Ishikawa (cell line): ENCODE measurements around the gene CHPT1.

Experiments used
- CEBPB ChIP-seq: IDR thresholded peaks from 2 replicates; pipeline ENCODE4 v1.6.1; 2012
- CREB1 ChIP-seq: IDR thresholded peaks from 2 replicates; pipeline ENCODE4 v1.6.1; 2012; ENCODE audit warnings: low read depth
- EGR1 ChIP-seq: IDR thresholded peaks from 2 replicates; pipeline ENCODE4 v1.6.1; 2012
- EP300 ChIP-seq: IDR thresholded peaks from 2 replicates; pipeline ENCODE4 v1.6.1; 2012; ENCODE audit warnings: borderline replicate concordance
- FOXM1 ChIP-seq: IDR thresholded peaks from 2 replicates; pipeline ENCODE4 v1.6.1; 2012; ENCODE audit warnings: low read depth, borderline replicate concordance
- NFIC ChIP-seq: IDR thresholded peaks from 2 replicates; pipeline ENCODE4 v1.6.1; 2012
- RAD21 ChIP-seq: IDR thresholded peaks from 2 replicates; pipeline ENCODE4 v1.6.1; 2012; ENCODE audit warnings: low read depth
- TAF1 ChIP-seq: IDR thresholded peaks from 2 replicates; pipeline ENCODE4 v1.6.1; 2012; ENCODE audit warnings: low read depth, mild to moderate bottlenecking
- TCF12 ChIP-seq: IDR thresholded peaks from 2 replicates; pipeline ENCODE4 v1.6.1; 2012; ENCODE audit warnings: low read depth
- TEAD4 ChIP-seq: IDR thresholded peaks from 2 replicates; pipeline ENCODE4 v1.6.1; 2012
- YY1 ChIP-seq: IDR thresholded peaks from 2 replicates; pipeline ENCODE4 v1.6.1; 2012; ENCODE audit warnings: low read depth
- TF ChIP-seq, protein P1 (sequence below): IDR thresholded peaks from 2 replicates; pipeline ENCODE4 v1.6.1; 2012
- TF ChIP-seq, protein P2 (sequence below): IDR thresholded peaks from 2 replicates; pipeline ENCODE4 v1.6.1; 2012
- TF ChIP-seq, protein P3 (sequence below): IDR thresholded peaks from 2 replicates; pipeline ENCODE4 v1.6.1; 2012; ENCODE audit warnings: low read depth, mild to moderate bottlenecking

DNA sequence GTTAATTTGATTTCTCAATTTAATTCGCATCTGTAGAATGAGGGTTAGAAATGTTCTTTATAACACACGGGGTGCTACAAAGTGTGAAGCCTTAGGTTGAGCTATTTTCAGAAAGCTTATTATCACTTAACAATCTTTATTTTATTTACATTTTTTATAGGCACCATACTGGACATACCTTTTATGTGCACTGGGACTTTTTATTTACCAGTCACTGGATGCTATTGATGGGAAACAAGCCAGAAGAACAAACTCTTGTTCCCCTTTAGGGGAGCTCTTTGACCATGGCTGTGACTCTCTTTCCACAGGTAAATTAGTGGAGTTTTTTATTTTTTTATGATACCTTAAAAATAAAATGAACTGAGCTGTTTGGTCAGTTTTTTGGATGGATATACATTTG lies 16.5 kb downstream of the CHPT1 start:
- TF ChIP-seq YY1 (no peak), TAF1 (no peak), EGR1 (no peak), NFIC (no peak), EP300 (no peak), FOXM1 (no peak), TCF12 (no peak), RAD21 (no peak), CEBPB (no peak), CREB1 (no peak), TEAD4 (no peak)
- TF ChIP-seq, protein P1, sequence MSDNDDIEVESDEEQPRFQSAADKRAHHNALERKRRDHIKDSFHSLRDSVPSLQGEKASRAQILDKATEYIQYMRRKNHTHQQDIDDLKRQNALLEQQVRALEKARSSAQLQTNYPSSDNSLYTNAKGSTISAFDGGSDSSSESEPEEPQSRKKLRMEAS, result no peak
- TF ChIP-seq, protein P2, sequence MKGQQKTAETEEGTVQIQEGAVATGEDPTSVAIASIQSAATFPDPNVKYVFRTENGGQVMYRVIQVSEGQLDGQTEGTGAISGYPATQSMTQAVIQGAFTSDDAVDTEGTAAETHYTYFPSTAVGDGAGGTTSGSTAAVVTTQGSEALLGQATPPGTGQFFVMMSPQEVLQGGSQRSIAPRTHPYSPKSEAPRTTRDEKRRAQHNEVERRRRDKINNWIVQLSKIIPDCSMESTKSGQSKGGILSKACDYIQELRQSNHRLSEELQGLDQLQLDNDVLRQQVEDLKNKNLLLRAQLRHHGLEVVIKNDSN, result no peak
- TF ChIP-seq, protein P3, sequence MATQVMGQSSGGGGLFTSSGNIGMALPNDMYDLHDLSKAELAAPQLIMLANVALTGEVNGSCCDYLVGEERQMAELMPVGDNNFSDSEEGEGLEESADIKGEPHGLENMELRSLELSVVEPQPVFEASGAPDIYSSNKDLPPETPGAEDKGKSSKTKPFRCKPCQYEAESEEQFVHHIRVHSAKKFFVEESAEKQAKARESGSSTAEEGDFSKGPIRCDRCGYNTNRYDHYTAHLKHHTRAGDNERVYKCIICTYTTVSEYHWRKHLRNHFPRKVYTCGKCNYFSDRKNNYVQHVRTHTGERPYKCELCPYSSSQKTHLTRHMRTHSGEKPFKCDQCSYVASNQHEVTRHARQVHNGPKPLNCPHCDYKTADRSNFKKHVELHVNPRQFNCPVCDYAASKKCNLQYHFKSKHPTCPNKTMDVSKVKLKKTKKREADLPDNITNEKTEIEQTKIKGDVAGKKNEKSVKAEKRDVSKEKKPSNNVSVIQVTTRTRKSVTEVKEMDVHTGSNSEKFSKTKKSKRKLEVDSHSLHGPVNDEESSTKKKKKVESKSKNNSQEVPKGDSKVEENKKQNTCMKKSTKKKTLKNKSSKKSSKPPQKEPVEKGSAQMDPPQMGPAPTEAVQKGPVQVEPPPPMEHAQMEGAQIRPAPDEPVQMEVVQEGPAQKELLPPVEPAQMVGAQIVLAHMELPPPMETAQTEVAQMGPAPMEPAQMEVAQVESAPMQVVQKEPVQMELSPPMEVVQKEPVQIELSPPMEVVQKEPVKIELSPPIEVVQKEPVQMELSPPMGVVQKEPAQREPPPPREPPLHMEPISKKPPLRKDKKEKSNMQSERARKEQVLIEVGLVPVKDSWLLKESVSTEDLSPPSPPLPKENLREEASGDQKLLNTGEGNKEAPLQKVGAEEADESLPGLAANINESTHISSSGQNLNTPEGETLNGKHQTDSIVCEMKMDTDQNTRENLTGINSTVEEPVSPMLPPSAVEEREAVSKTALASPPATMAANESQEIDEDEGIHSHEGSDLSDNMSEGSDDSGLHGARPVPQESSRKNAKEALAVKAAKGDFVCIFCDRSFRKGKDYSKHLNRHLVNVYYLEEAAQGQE, result no peak
